ENCODE data around the gene PLPPR5.

PLPPR5 gene

GRCh38 chr1:98874828-98875227, 129.8 kb downstream of the PLPPR5 start:
- H3K27me3 ChIP-seq (replicated peaks; ENCODE audit: control insufficient read depth, insufficient read depth, low read length, poor library complexity, severe bottlenecking) = no peaks in the 10 kb centered on the region
- peaks cover 5% of the 10 kb centered on the region for H3K9me3 ChIP-seq (ENCODE audit: control insufficient read depth, low read length)
- no peaks in the 10 kb centered on the region for H3K36me3 ChIP-seq (ENCODE audit: control insufficient read depth, insufficient read depth, low read length)
- peaks cover 15% of the 10 kb centered on the region for H3K4me1 ChIP-seq (ENCODE audit: control insufficient read depth, insufficient read depth, low read length, poor library complexity, severe bottlenecking)
- H3K4me3 ChIP-seq (ENCODE audit: insufficient read depth, low read depth, low read length, poor library complexity, severe bottlenecking) = no peak overlapping the region
- no peak overlapping the region for H3K27ac ChIP-seq (ENCODE audit: insufficient read depth, low read length, poor library complexity, severe bottlenecking)
- DNase-seq = no peak

- Histone ChIP-seq H3K4me3 (ENCODE audit: insufficient read depth, low read depth, low read length, poor library complexity, severe bottlenecking) (peak overlapping the region; percentile 30), H3K9me3 (ENCODE audit: control insufficient read depth, low read length) (peaks cover 5% of the 10 kb centered on the region), H3K4me1 (ENCODE audit: control insufficient read depth, insufficient read depth, low read length, poor library complexity, severe bottlenecking) (peaks cover 15% of the 10 kb centered on the region), H3K36me3 (ENCODE audit: control insufficient read depth, insufficient read depth, low read length) (no peaks in the 10 kb centered on the region), H3K27me3 (replicated peaks; ENCODE audit: control insufficient read depth, insufficient read depth, low read length, poor library complexity, severe bottlenecking) (no peaks in the 10 kb centered on the region), H3K27ac (ENCODE audit: insufficient read depth, low read length, poor library complexity, severe bottlenecking) (peak overlapping the region; percentile 77)
- peak; percentile 29 to 47 (median 39) for DNase-seq
Measured at GRCh38 chr1:98870959-98871903, 133.4 kb downstream of the PLPPR5 start.

DNA sequence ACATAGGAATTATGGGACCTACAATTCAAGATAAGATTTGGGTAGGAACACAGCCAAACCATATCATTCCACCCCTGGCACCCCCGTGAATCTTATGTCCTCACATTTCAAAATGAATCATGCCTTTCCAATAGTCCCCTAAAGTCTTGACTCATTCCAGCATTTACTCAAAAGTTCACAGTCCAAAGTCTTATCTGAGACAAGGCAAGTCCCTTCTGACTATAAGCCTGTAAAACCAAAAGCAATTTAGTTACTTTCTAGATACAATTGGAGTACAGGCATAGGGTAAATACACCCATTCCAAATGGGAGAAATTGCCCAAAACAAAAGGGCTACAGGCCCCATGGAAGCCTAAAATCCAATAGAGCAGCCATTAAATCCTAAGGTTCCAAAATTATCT, 138.9 kb downstream of the PLPPR5 start:
- no peak overlapping the region for H3K27ac ChIP-seq (ENCODE audit: insufficient read depth, low read length, poor library complexity, severe bottlenecking)
- H3K4me3 ChIP-seq (ENCODE audit: insufficient read depth, low read depth, low read length, poor library complexity, severe bottlenecking) = no peak overlapping the region
- H3K9me3 ChIP-seq (ENCODE audit: control insufficient read depth, low read length) = no peaks in the 10 kb centered on the region
- H3K27me3 ChIP-seq (replicated peaks; ENCODE audit: control insufficient read depth, insufficient read depth, low read length, poor library complexity, severe bottlenecking) = no peaks in the 10 kb centered on the region
- no peaks in the 10 kb centered on the region for H3K36me3 ChIP-seq (ENCODE audit: control insufficient read depth, insufficient read depth, low read length)
- no peak for DNase-seq
- H3K4me1 ChIP-seq (ENCODE audit: control insufficient read depth, insufficient read depth, low read length, poor library complexity, severe bottlenecking) = peaks cover 6% of the 10 kb centered on the region

DNA sequence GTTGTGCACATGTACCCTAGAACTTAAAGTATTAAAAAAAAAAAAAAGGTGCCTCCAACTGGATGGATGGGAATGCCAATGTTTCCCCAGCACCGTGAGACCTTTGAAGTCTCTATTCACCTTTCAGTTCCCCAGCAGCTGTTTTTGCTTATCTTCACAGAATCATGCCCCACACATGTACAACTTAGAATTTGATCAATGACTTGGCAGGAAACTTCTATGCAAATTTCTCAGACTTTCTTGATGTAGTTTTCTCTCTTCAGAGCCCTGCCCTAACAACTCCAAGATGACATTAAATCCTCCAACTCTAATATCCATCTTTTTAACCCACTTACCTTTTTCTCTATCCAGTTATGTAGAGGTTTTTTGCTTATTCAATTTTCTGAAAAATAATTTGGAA, 144.3 kb downstream of the PLPPR5 start:
- Histone ChIP-seq H3K27ac (ENCODE audit: insufficient read depth, low read length, poor library complexity, severe bottlenecking) (no peak overlapping the region), H3K4me1 (ENCODE audit: control insufficient read depth, insufficient read depth, low read length, poor library complexity, severe bottlenecking) (no peaks in the 10 kb centered on the region), H3K4me3 (ENCODE audit: insufficient read depth, low read depth, low read length, poor library complexity, severe bottlenecking) (no peak overlapping the region), H3K36me3 (ENCODE audit: control insufficient read depth, insufficient read depth, low read length) (no peaks in the 10 kb centered on the region), H3K27me3 (replicated peaks; ENCODE audit: control insufficient read depth, insufficient read depth, low read length, poor library complexity, severe bottlenecking) (no peaks in the 10 kb centered on the region), H3K9me3 (ENCODE audit: control insufficient read depth, low read length) (no peaks in the 10 kb centered on the region)
- DNase-seq = no peak

- no peak for DNase-seq
- Histone ChIP-seq H3K4me1 (ENCODE audit: control insufficient read depth, insufficient read depth, low read length, poor library complexity, severe bottlenecking) (peaks cover 11% of the 10 kb centered on the region), H3K27ac (ENCODE audit: insufficient read depth, low read length, poor library complexity, severe bottlenecking) (no peak overlapping the region), H3K27me3 (replicated peaks; ENCODE audit: control insufficient read depth, insufficient read depth, low read length, poor library complexity, severe bottlenecking) (no peaks in the 10 kb centered on the region), H3K4me3 (ENCODE audit: insufficient read depth, low read depth, low read length, poor library complexity, severe bottlenecking) (no peak overlapping the region), H3K9me3 (ENCODE audit: control insufficient read depth, low read length) (no peaks in the 10 kb centered on the region), H3K36me3 (ENCODE audit: control insufficient read depth, insufficient read depth, low read length) (no peaks in the 10 kb centered on the region)
Measured at GRCh38 chr1:98854137-98854536, 150.5 kb downstream of the PLPPR5 start.

DNA sequence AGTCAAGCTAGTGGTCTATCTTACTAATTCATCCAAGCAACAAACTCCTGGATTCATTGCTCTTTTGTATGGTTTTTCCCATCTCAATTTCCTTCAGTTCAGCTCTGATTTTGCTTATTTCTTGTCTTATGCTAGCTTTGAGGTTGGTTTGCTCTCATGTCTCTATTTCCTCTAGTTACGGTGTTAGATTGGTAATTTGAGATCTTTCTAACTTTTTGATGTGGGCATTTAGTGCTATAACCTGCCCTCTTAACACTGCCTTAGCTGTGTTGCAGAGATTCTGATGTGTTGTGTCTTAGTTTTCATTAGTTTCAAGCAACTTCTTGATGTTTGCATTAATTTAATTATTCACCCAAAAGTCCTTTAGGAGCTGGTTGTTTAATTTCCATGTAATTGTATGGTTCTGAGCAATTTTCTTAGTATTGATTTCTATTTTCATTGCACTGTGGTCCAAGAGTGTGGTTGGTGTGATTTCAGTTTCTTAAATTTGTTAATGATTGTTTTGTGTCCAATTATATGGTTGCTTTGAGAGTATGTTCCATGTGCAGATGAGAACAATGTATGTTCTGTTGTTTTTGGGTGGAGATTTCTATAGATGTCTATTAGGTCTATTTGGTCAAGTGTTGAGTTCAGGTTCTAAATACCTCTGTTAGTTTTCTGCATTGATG, 154.6 kb downstream of the PLPPR5 start:
- peaks cover 11% of the 10 kb centered on the region for H3K4me1 ChIP-seq (ENCODE audit: control insufficient read depth, insufficient read depth, low read length, poor library complexity, severe bottlenecking)
- H3K36me3 ChIP-seq (ENCODE audit: control insufficient read depth, insufficient read depth, low read length) = no peaks in the 10 kb centered on the region
- DNase-seq = no peak
- H3K27ac ChIP-seq (ENCODE audit: insufficient read depth, low read length, poor library complexity, severe bottlenecking) = no peak overlapping the region
- H3K4me3 ChIP-seq (ENCODE audit: insufficient read depth, low read depth, low read length, poor library complexity, severe bottlenecking) = no peak overlapping the region
- H3K9me3 ChIP-seq (ENCODE audit: control insufficient read depth, low read length) = no peaks in the 10 kb centered on the region
- H3K27me3 ChIP-seq (replicated peaks; ENCODE audit: control insufficient read depth, insufficient read depth, low read length, poor library complexity, severe bottlenecking) = no peaks in the 10 kb centered on the region

DNA sequence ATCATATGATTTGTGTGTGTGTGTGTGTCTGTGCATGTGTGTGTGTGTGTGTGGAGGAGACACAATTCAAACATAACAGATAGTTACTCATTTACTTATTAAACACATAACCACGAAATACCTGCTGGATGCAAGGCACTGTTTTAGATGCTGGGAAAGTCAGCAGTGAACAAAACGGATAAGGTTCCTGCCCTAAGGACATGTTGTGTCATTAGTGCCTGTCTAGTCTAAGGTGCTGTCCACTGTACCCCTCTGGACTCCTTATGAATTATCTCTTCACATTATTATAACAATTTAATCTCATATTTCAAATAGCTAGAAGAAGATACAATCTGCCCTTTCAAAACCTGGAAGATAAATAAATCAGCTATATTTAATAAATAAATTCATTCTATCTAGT, 162.4 kb downstream of the PLPPR5 start:
- no peak for DNase-seq
- Histone ChIP-seq H3K4me1 (ENCODE audit: control insufficient read depth, insufficient read depth, low read length, poor library complexity, severe bottlenecking) (peaks cover 4% of the 10 kb centered on the region), H3K27ac (ENCODE audit: insufficient read depth, low read length, poor library complexity, severe bottlenecking) (no peak overlapping the region), H3K36me3 (ENCODE audit: control insufficient read depth, insufficient read depth, low read length) (no peaks in the 10 kb centered on the region), H3K9me3 (ENCODE audit: control insufficient read depth, low read length) (no peaks in the 10 kb centered on the region), H3K4me3 (ENCODE audit: insufficient read depth, low read depth, low read length, poor library complexity, severe bottlenecking) (no peak overlapping the region), H3K27me3 (replicated peaks; ENCODE audit: control insufficient read depth, insufficient read depth, low read length, poor library complexity, severe bottlenecking) (no peaks in the 10 kb centered on the region)

Data from effector memory CD4-positive, alpha-beta T cell (primary cell).